ENCODE results near the gene KPNA5.

DNA sequence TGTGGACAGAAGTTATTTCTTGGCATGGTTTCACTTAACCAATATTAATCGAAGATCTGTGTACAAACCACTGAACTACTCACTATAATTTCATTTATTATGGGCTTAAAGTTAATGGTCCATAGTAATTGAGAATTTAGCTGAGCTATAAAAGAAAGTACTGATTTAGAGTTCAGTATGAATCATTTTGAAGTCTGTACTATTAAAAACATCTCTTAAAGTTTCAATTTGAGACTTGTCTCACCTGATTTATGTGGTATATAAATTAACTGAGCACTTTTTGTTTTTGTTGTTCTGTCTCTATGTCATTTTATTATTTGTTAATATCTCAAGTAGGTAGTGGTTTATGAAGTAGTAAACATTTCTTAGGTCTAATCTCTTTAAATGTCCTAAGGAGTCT lies 24.9 kb downstream of the KPNA5 start:
- TF ChIP-seq, protein P1, sequence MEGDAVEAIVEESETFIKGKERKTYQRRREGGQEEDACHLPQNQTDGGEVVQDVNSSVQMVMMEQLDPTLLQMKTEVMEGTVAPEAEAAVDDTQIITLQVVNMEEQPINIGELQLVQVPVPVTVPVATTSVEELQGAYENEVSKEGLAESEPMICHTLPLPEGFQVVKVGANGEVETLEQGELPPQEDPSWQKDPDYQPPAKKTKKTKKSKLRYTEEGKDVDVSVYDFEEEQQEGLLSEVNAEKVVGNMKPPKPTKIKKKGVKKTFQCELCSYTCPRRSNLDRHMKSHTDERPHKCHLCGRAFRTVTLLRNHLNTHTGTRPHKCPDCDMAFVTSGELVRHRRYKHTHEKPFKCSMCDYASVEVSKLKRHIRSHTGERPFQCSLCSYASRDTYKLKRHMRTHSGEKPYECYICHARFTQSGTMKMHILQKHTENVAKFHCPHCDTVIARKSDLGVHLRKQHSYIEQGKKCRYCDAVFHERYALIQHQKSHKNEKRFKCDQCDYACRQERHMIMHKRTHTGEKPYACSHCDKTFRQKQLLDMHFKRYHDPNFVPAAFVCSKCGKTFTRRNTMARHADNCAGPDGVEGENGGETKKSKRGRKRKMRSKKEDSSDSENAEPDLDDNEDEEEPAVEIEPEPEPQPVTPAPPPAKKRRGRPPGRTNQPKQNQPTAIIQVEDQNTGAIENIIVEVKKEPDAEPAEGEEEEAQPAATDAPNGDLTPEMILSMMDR (IDR thresholded peaks at IDR 0.05): no peak
- TF ChIP-seq POLR2A (IDR thresholded peaks at IDR 0.05): no peak
